Activated B cell treated with CpG ODN at 0.5 μM for 24 hours (primary cell): ENCODE results near the gene BLOC1S1. TPM values are rescaled to one million over a fixed set of nuclear protein-coding genes. Genes with fewer than 3 reads are reported as not detected.

Source experiments
- ATAC-seq: fragments of 200-7000 bp; cut with Tn5 transposase; one replicate; pipeline ENCODE4 v1.10.0; 2021; ENCODE audit warnings: low read depth, mild to moderate bottlenecking, moderate library complexity
- CTCF ChIA-PET: fragments of 350-600 bp; sonication (Branson Sonifier 250); formaldehyde crosslinking; loops from one replicate; lab custom pipeline; 2021; ENCODE audit warnings: antibody characterized with exemption; lab: Charles Lee
- POLR2A ChIA-PET: fragments of 350-600 bp; sonication (Branson Sonifier 250); formaldehyde crosslinking; loops from one replicate; lab custom pipeline; 2021; ENCODE audit warnings: antibody characterized with exemption; lab: Charles Lee
- DNase-seq: peaks from one replicate; pipeline ENCODE4 v3.0.0; 2022
- H3K27ac Mint-ChIP-seq: one replicate; pipeline ENCODE4 v1.8.0; 2020; ENCODE audit warnings: mixed read lengths
- H3K27me3 Mint-ChIP-seq: one replicate; pipeline ENCODE4 v1.8.0; 2021; ENCODE audit warnings: mixed read lengths
- H3K36me3 Mint-ChIP-seq: one replicate; pipeline ENCODE4 v1.8.0; 2021; ENCODE audit warnings: low read depth, mixed read lengths
- H3K4me1 Mint-ChIP-seq: one replicate; pipeline ENCODE4 v1.8.0; 2021; ENCODE audit warnings: mixed read lengths
- H3K4me3 Mint-ChIP-seq: one replicate; pipeline ENCODE4 v1.8.0; 2020; ENCODE audit warnings: mild to moderate bottlenecking, mixed read lengths
- H3K9me3 Mint-ChIP-seq: one replicate; pipeline ENCODE4 v1.8.0; 2020; ENCODE audit warnings: mixed read lengths
- CTCF ChIP-seq: fragments of 200-600 bp; IDR thresholded peaks from one replicate; pipeline ENCODE4 v1.8.0; 2022; ENCODE audit warnings: antibody characterized with exemption, mild to moderate bottlenecking
- intact Hi-C: fragments of 100-400 bp; cut with micrococcal nuclease; formaldehyde crosslinking; loops from one replicate; pipeline ENCODE4 v1.15.1; 2024
- total RNA-seq: library from RNA; stranded (reverse); gene quantifications from 2 replicates; pipeline ENCODE4 v1.2.3, GENCODE V29; 2022

Gene BLOC1S1
- total RNA-seq, 1 donor from 2014 or later: 91.0 TPM

GRCh38 chr12:55696796-55697462, 18.9 kb upstream of the BLOC1S1 start:
- POLR2A ChIA-PET: no interaction called here
- no peaks in the 10 kb centered on the region for H3K9me3 Mint-ChIP-seq
- CTCF ChIA-PET: no interaction called here

GRCh38 chr12:55697686-55698085, 18.2 kb upstream of the BLOC1S1 start:
- intact Hi-C loops: no loop called here
- H3K36me3 Mint-ChIP-seq: no peaks in the 10 kb centered on the region
- CTCF ChIA-PET: no interaction called here
- DNase-seq (no peak), ATAC-seq (no peak)
- POLR2A ChIA-PET: no interaction called here
- H3K27me3 Mint-ChIP-seq: peaks cover 11% of the 10 kb centered on the region
- H3K27ac Mint-ChIP-seq: no peak overlapping the region
- no peak for TF ChIP-seq CTCF
- no peaks in the 10 kb centered on the region for H3K9me3 Mint-ChIP-seq
- H3K4me3 Mint-ChIP-seq: no peak overlapping the region
- no peaks in the 10 kb centered on the region for H3K4me1 Mint-ChIP-seq

More at GRCh38 chr12:55696796-55697462, 18.9 kb upstream of the BLOC1S1 start:
- Mint-ChIP-seq H3K4me1 (no peaks in the 10 kb centered on the region), H3K27ac (no peak overlapping the region), H3K27me3 (peaks cover 11% of the 10 kb centered on the region), H3K4me3 (no peak overlapping the region), H3K36me3 (no peaks in the 10 kb centered on the region)
- ATAC-seq (no peak), DNase-seq (no peak)
- intact Hi-C loops: no loop called here
- no peak for TF ChIP-seq CTCF

GRCh38 chr12:55698241-55698955, 17.4 kb upstream of the BLOC1S1 start:
- POLR2A ChIA-PET: no interaction called here
- peaks cover 11% of the 10 kb centered on the region for H3K27me3 Mint-ChIP-seq
- no peaks in the 10 kb centered on the region for H3K4me1 Mint-ChIP-seq
- TF ChIP-seq CTCF: no peak
- H3K4me3 Mint-ChIP-seq: no peak overlapping the region
- DNase-seq (no peak), ATAC-seq (no peak)
- intact Hi-C loops: no loop called here
- no peaks in the 10 kb centered on the region for H3K36me3 Mint-ChIP-seq
- H3K27ac Mint-ChIP-seq: no peak overlapping the region
- CTCF ChIA-PET: no interaction called here
- no peaks in the 10 kb centered on the region for H3K9me3 Mint-ChIP-seq

GRCh38 chr12:55698965-55699364, 16.9 kb upstream of the BLOC1S1 start:
- H3K27ac Mint-ChIP-seq: no peak overlapping the region
- TF ChIP-seq CTCF: no peak
- POLR2A ChIA-PET: no interaction called here
- H3K9me3 Mint-ChIP-seq: no peaks in the 10 kb centered on the region
- DNase-seq (no peak), ATAC-seq (no peak)
- CTCF ChIA-PET: no interaction called here
- no peaks in the 10 kb centered on the region for H3K4me1 Mint-ChIP-seq
- H3K27me3 Mint-ChIP-seq: peaks cover 11% of the 10 kb centered on the region
- intact Hi-C loops: no loop called here
- H3K36me3 Mint-ChIP-seq: no peaks in the 10 kb centered on the region
- no peak overlapping the region for H3K4me3 Mint-ChIP-seq

GRCh38 chr12:55699471-55700055, 16.3 kb upstream of the BLOC1S1 start:
- peaks cover 11% of the 10 kb centered on the region for H3K27me3 Mint-ChIP-seq
- H3K4me1 Mint-ChIP-seq: no peaks in the 10 kb centered on the region
- ChIA-PET POLR2A (no interaction called here), CTCF (no interaction called here)
- no peak overlapping the region for H3K27ac Mint-ChIP-seq
- no peaks in the 10 kb centered on the region for H3K9me3 Mint-ChIP-seq
- DNase-seq (no peak), ATAC-seq (no peak)
- no peak for TF ChIP-seq CTCF
- intact Hi-C loops: no loop called here
- H3K4me3 Mint-ChIP-seq: no peak overlapping the region
- H3K36me3 Mint-ChIP-seq: no peaks in the 10 kb centered on the region
